Right atrium auricular region (tissue), 2 donors: ENCODE measurements around the gene AQP6. TPM values are rescaled to one million over a fixed set of nuclear protein-coding genes. Genes with fewer than 3 reads are reported as not detected.

Experiments used
- DNase-seq: peaks from one replicate; pipeline ENCODE4 v3.0.0-alpha.2; 2019; ENCODE audit warnings: low spot score
- H3K27ac ChIP-seq, 2 donors: fragments of 200-600 bp; sonication (generic); 1 replicate in 1 of 2; 2 replicates in 1 of 2; pipeline ENCODE4 v1.5.1; 2016 to 2019
- H3K27me3 ChIP-seq, 2 donors: fragments of 200-600 bp; sonication (generic); one replicate each; pipeline versions ENCODE4 v1.5.1 to v1.6.0; 2017 to 2019
- H3K36me3 ChIP-seq: fragments of 200-600 bp; sonication (generic); one replicate; pipeline ENCODE4 v1.5.1; 2016
- H3K4me1 ChIP-seq, 2 donors: fragments of 200-600 bp; sonication (generic); one replicate each; pipeline versions ENCODE4 v1.5.1 to v1.6.0; 2017 to 2019
- H3K4me3 ChIP-seq, 2 donors: fragments of 200-600 bp; sonication (generic); 1 replicate in 1 of 2; 2 replicates in 1 of 2; pipeline ENCODE4 v1.5.1; 2017 to 2019; ENCODE audit warnings: mild to moderate bottlenecking in 1 of 2, moderate library complexity in 1 of 2
- H3K9me3 ChIP-seq, 2 donors: fragments of 200-600 bp; sonication (generic); one replicate each; pipeline ENCODE4 v1.5.1; 2019
- total RNA-seq, 2 donors: library from RNA; depleted of rRNA; stranded (reverse); fragments of >200 nt; gene quantifications; one replicate each; pipeline ENCODE4 v1.1.0, GENCODE V29; 2016
- TF ChIP-seq, protein P1 (sequence below), 2 donors: fragments of 200-600 bp; sonication (generic); IDR thresholded peaks; one replicate each; pipeline ENCODE4 v1.5.1; 2019; ENCODE audit warnings: antibody characterized with exemption in 2 of 2

AQP6 gene
- total RNA-seq, 2 donors from 2014 or later: 0.08 TPM; not detected in 1

DNA sequence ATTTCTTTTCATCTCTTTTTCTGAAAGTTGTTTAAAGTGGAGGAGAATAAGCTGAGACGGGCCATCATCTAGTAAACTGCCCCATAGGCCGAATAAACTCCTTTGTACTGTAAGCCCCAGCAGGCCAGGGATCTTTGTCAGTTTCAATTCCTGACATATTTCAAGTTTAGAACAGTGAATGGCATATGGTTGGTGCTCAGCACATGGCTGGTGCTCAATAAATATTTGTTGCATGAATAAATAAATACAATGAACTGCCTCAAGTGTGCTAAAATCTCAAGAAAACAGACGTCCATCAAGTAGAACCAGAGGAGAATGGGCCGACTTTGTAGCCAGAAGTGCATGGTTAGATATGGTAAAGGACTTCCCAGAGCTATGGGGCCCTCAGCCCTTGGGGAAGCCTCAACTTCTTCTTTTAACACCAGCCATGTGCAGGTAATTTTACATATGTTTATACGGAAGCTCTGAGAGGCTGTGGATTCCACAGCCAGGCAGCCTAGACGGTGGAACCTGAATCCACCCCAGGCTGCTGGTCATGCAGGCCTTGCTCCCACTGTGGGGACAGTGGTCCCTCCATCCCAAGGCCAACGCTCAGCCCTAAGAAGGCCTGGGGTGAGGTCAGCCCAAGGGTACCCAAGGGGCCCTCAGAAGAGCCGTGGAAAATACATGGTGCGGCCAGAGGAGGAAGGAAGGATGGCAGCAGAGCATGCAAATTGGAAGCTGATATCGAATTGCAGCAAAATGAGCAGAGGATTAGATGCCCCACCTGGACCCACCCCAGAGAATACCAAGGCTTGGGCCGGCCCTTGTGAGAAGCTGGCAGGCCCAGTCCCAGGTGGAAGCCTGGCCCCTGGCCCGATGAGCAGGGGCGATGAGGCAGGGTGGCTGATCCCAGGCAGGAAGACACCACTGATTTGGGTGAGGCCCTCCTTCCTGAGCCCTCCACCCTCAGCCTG, 30.9 kb upstream of the AQP6 start:
- Histone ChIP-seq H3K27ac (no peak overlapping the region), H3K9me3 (no peaks in the 10 kb centered on the region), H3K4me3 (no peak overlapping the region), H3K27me3 (no peaks in the 10 kb centered on the region), H3K36me3 (no peaks in the 10 kb centered on the region), H3K4me1 (peaks cover 0 to 9% of the 10 kb centered on the region in 2 donors)
- TF ChIP-seq, protein P1, sequence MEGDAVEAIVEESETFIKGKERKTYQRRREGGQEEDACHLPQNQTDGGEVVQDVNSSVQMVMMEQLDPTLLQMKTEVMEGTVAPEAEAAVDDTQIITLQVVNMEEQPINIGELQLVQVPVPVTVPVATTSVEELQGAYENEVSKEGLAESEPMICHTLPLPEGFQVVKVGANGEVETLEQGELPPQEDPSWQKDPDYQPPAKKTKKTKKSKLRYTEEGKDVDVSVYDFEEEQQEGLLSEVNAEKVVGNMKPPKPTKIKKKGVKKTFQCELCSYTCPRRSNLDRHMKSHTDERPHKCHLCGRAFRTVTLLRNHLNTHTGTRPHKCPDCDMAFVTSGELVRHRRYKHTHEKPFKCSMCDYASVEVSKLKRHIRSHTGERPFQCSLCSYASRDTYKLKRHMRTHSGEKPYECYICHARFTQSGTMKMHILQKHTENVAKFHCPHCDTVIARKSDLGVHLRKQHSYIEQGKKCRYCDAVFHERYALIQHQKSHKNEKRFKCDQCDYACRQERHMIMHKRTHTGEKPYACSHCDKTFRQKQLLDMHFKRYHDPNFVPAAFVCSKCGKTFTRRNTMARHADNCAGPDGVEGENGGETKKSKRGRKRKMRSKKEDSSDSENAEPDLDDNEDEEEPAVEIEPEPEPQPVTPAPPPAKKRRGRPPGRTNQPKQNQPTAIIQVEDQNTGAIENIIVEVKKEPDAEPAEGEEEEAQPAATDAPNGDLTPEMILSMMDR (IDR thresholded peaks at IDR 0.05): no peak
- no peak for DNase-seq

DNA sequence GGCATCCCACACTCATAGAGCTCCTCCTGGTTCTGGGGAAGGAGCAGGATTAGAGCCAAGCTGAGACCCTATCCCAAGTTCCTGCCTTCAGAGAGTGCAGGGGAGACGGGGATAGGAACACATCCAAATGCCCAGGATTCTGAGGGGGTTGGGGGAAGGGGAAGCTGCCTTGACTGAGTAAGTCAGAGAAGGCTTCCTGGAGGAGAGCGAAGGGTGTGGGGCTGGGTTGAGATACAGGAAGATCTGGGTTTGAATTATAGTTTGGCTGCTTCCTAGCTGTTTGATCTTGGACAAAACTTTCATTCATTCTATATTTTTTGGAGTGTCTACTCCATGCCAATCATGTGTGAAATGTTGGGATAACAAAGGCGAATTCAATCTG, 30.2 kb upstream of the AQP6 start:
- Histone ChIP-seq H3K9me3 (no peaks in the 10 kb centered on the region), H3K27ac (no peak overlapping the region), H3K4me3 (no peak overlapping the region), H3K27me3 (no peaks in the 10 kb centered on the region), H3K4me1 (peaks cover 0 to 9% of the 10 kb centered on the region in 2 donors), H3K36me3 (no peaks in the 10 kb centered on the region)
- TF ChIP-seq, protein P1 (IDR thresholded peaks at IDR 0.05): no peak
- DNase-seq: no peak

DNA sequence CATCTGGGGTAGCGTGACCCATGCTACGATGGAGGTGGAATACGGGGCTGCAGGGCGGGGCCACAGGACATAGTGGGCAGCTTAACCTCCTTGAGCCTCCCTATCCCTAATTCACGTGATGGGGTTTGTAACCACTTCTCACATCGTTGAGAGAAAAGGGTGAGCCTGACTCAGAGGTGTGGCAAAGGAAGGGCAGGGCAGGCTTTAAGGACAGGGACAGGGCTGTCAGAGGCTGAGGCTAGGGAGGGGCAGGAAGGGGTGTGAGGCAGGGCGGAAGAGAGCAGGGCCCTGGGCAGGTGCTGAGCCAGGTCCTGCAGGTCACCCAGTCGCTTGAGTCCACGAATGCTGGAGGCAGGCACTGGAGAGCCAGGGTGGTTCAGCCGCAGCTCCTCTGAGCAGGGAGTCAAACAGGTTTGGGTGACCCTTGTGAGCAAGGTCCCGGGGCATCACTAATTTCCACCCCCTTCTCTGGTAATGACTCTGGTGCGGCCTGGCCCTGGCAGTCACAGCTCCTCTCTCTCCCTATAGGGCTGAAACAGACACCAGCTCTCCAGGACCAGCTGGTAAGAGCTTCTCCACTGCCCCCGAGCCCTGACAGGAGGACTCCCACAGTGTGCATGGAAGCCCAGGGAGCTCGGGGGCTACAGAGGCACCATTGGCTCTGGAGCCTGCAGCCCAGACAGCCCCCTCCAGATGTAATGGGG, 29.7 kb upstream of the AQP6 start:
- Histone ChIP-seq H3K4me1 (peaks cover 0 to 9% of the 10 kb centered on the region in 2 donors), H3K27ac (no peak overlapping the region), H3K4me3 (no peak overlapping the region), H3K27me3 (no peaks in the 10 kb centered on the region), H3K9me3 (no peaks in the 10 kb centered on the region), H3K36me3 (no peaks in the 10 kb centered on the region)
- no peak for DNase-seq
- TF ChIP-seq, protein P1 (IDR thresholded peaks at IDR 0.05): no peak

DNA sequence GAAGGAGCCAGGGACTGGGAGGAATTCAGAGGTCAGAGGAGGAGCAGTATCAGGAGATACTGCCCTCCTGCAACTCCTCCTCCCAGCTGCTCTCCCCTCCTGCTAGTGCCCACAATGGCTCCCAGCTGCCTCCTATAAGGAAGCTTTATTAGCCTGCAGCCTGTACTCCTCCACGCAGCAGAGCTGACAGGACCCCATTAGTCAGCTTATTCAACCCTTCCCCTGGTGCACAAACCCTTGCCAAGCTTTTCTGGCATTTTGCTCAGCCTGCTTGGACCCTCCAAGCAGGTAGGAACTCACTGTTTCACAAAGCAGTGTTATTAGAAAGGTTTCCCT, 29.2 kb upstream of the AQP6 start:
- Histone ChIP-seq H3K4me3 (no peak overlapping the region), H3K36me3 (no peaks in the 10 kb centered on the region), H3K4me1 (peaks cover 0 to 9% of the 10 kb centered on the region in 2 donors), H3K27ac (no peak overlapping the region), H3K27me3 (no peaks in the 10 kb centered on the region), H3K9me3 (no peaks in the 10 kb centered on the region)
- no peak for DNase-seq
- TF ChIP-seq, protein P1 (IDR thresholded peaks at IDR 0.05): no peak

DNA sequence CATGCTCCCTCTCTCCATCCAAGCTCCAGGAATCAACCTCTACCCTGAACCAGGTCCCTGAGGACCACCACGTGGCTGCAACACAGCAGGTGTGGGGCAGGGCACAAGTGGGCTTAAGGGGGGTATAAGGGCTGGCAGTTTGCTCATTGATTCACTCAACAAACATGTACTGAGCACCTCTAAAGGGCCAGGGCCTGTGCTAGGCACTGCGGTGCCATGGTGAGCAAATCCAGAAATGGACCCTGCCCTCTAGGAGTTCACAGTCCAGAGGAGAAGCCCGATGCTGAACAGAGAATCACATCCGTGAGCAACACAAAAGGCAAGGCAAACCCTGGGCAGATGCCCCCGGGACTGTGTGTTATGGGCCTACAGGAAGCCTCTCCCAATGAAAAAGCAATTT, 28.7 kb upstream of the AQP6 start:
- DNase-seq: no peak
- peaks cover 0 to 9% of the 10 kb centered on the region in 2 donors for H3K4me1 ChIP-seq
- H3K36me3 ChIP-seq: no peaks in the 10 kb centered on the region
- no peaks in the 10 kb centered on the region for H3K27me3 ChIP-seq
- H3K27ac ChIP-seq: no peak overlapping the region
- no peaks in the 10 kb centered on the region for H3K9me3 ChIP-seq
- TF ChIP-seq, protein P1 (IDR thresholded peaks at IDR 0.05): no peak
- no peak overlapping the region for H3K4me3 ChIP-seq
